Measurements from ENCODE around the gene CD2. TPM values are rescaled to one million over a fixed set of nuclear protein-coding genes. Genes with fewer than 3 reads are reported as not detected.

The CD2 gene
- total RNA-seq, 1 experiment from 2014 or later = 0.10 TPM

GRCh38 chr1:116759636-116760035 is 5.4 kb downstream of the CD2 start:
- ChIA-PET CTCF (interaction anchor here (0.6 kb wide), 1 partner anchor 197 kb away, joined by 3 read pairs; no protein-coding TSS in a partner anchor), POLR2A (interaction anchor here (0.6 kb wide), 1 partner anchor 17 kb away, joined by 7 read pairs; no protein-coding TSS in a partner anchor)
- BruUV-seq (replicated peaks) = no TSS peak
- Histone ChIP-seq H3K4me1 (ENCODE audit: control insufficient read depth, insufficient read depth, low read length) (no peaks in the 10 kb centered on the region), H3K4me3 (ENCODE audit: low read depth in 2 of 2, low read length in 2 of 2) (no peak overlapping the region), H3K27ac (ENCODE audit: low read length) (no peak overlapping the region), H3K27me3 (ENCODE audit: control insufficient read depth, insufficient read depth, low read length) (no peaks in the 10 kb centered on the region), H3K36me3 (ENCODE audit: control insufficient read depth, insufficient read depth, low read length) (no peaks in the 10 kb centered on the region), H3K9me3 (ENCODE audit: control insufficient read depth, insufficient read depth, low read depth, low read length) (no peaks in the 10 kb centered on the region)
- in situ Hi-C loops (cut with HindIII; ENCODE audit: low pct_unique_long_range_greater_than_20kb, low sequenced_read_pairs) = no loop called here
- no peak for TF ChIP-seq TCF7L2 (IDR thresholded peaks at IDR 0.05; ENCODE audit: low read depth, low read length)
- no peak for TF ChIP-seq CTCF (IDR thresholded peaks at IDR 0.05)
- no peak for TF ChIP-seq POLR2AphosphoS5 (IDR thresholded peaks at IDR 0.05; ENCODE audit: low read depth, low read length)
- TF ChIP-seq SIN3A (IDR thresholded peaks at IDR 0.05; ENCODE audit: borderline replicate concordance, insufficient read depth, low read depth, low read length) = no peak
- no peak for TF ChIP-seq REST (IDR thresholded peaks at IDR 0.05; ENCODE audit: insufficient read depth in 1 of 2, low read depth in 2 of 2, low read length in 1 of 2)
- ATAC-seq (no peak), DNase-seq (ENCODE audit: low read depth, low spot score) (no peak)
- intact Hi-C loops (cut with micrococcal nuclease; ENCODE audit: unreplicated experiment) = no loop called here

GRCh38 chr1:116760487-116760886 is 6.3 kb downstream of the CD2 start:
- DNase-seq (ENCODE audit: low read depth, low spot score) = no peak
- ATAC-seq = no peak
- BruUV-seq (replicated peaks) = no TSS peak
- intact Hi-C loops (cut with micrococcal nuclease; ENCODE audit: unreplicated experiment) (no loop called here), in situ Hi-C loops (cut with HindIII; ENCODE audit: low pct_unique_long_range_greater_than_20kb, low sequenced_read_pairs) (no loop called here)
- Histone ChIP-seq H3K36me3 (ENCODE audit: control insufficient read depth, insufficient read depth, low read length) (no peaks in the 10 kb centered on the region), H3K27me3 (ENCODE audit: control insufficient read depth, insufficient read depth, low read length) (no peaks in the 10 kb centered on the region), H3K27ac (ENCODE audit: low read length) (no peak overlapping the region), H3K9me3 (ENCODE audit: control insufficient read depth, insufficient read depth, low read depth, low read length) (no peaks in the 10 kb centered on the region), H3K4me3 (ENCODE audit: low read depth in 2 of 2, low read length in 2 of 2) (no peak overlapping the region), H3K4me1 (ENCODE audit: control insufficient read depth, insufficient read depth, low read length) (no peaks in the 10 kb centered on the region)
- CTCF ChIA-PET = no interaction called here
- no peak for TF ChIP-seq SIN3A (IDR thresholded peaks at IDR 0.05; ENCODE audit: borderline replicate concordance, insufficient read depth, low read depth, low read length)
- no peak for TF ChIP-seq REST (IDR thresholded peaks at IDR 0.05; ENCODE audit: insufficient read depth in 1 of 2, low read depth in 2 of 2, low read length in 1 of 2)
- no peak for TF ChIP-seq TCF7L2 (IDR thresholded peaks at IDR 0.05; ENCODE audit: low read depth, low read length)
- TF ChIP-seq CTCF (IDR thresholded peaks at IDR 0.05) = no peak
- TF ChIP-seq POLR2AphosphoS5 (IDR thresholded peaks at IDR 0.05; ENCODE audit: low read depth, low read length) = no peak
- POLR2A ChIA-PET = no interaction called here

Measured in Panc1 (cell line).